Smooth muscle cell of the brain vasculature (primary cell): ENCODE measurements around the gene TNFSF4.
A peak's percentile ranks its signal among the peaks of the same experiment; 100 is the strongest.

Experiments used
- DNase-seq: peaks from one replicate; pipeline ENCODE4 v3.0.0-alpha.2; 2012; ENCODE audit warnings: low read depth, low spot score

TNFSF4 gene

DNA sequence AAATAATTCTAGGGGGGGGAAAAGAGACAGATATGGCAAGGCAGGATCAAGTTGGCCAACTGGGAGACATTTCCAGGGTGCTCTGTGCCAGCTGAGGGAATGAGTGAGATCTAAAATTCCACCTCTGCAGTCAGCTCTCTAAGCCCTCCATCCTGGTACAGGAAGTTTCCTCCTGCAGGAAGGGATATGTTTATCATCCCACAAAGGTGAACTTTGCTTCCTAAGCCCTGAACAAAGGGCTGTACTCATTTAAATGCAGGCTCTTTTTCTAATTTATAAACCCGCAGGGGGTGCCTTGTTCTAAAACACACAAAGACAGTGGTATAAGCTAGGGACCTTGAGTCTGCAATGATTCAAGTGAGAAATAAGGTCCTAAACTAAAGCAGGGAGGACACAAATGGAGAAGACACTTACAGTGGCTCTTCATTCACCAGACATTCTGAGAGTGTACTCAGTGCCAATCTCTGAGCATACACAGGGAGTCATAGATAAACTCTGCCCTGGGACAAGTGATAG lies 3.6 kb upstream of the TNFSF4 start:
- no peak for DNase-seq

DNA sequence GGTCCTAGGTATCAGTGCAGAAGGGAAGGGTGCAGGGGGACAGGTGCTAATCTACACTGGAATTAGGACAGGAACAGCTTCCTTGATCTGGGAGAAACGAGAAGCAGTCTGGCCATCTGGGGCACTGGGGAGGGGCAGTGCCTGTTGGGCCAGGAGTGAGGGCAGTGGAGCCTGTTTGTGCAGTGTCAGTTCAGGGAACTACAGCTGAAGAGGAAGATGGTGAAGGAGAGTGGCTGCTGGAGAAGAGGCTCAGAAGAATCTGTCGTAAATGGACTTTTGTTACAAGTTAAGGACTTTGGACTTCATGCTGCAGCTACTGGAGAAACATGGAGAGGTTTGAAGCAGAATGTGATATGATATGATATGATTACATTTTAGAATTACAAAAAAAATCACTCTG lies 3.2 kb upstream of the TNFSF4 start:
- no peak for DNase-seq

DNA sequence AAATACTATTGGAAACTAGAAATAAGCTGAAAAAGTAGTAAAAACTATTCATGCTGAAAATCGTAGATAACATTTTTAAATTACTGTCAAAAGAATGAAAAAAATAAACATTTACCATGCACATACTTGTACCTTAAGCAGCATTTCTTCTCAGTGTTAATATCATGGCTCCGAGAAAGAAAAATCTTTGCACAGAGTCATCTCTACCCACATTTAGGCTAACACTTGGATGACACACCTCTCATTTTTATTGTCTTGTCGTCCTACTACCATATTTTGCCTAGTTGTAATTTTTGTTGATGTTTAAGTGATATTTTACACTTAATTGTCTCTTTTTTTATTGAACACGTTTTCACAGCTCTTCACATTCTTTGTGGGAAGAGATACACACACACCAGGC lies 1.7 kb upstream of the TNFSF4 start:
- no peak for DNase-seq

DNA sequence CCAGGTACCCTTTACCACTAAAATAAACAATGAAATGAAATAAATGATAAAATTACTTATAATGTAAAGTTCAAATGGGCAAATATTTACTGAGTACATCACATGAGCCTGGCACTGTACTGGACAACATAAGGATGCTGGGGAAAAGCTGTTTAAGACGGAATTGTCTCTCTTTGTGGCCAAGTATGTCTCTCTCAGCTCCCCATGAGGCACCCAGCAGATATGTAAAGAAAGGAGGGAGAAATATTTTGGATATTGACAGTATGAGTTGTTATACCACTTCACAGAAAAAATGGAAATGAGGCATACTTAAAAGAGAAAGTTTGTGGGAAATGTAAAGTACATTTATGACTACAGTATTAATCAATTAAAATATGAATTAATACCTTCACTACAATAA lies 1.0 kb upstream of the TNFSF4 start:
- DNase-seq = no peak

DNA sequence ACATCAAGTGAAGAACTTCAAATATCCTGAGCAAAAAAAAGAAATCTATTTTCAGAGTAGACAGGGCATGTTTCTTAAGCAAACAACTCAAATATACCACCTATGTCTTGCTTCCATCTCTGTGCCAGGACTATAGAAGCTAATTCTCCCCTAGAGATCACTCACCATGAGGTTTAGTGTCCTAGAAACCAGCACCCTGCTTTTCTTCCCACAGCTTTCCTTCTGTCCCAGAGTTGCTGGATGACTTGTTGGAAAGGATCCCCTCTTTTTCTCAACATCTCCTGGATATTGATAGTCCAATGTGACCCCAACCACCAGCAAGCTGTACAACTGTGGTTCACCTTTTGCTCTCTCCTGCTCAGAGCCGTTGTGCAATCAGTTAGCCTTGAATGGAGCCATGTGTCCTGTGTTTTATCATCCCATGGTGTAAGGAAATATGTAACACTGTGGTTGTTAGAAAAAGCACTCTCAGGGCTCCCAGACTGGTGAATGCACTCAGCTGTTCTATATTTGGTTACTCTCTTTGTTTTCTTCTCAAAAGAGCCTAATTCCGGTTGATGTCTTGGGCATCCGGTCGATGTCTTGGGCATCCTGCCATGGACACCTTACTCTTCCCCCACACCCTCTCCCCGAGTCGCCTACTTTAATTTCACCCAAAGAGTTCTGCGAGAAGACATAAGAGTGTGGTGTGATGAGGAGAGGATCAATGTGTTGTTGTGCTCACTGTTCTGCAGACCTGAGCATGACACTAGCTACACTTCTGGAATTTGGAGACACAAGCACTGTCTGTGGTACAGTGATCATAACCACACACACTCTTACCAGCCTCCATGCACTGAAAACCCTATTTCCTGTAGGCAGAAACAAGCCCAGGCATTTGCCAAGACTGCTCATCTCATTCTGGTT lies 1.7 kb downstream of the TNFSF4 start:
- DNase-seq = no peak

DNA sequence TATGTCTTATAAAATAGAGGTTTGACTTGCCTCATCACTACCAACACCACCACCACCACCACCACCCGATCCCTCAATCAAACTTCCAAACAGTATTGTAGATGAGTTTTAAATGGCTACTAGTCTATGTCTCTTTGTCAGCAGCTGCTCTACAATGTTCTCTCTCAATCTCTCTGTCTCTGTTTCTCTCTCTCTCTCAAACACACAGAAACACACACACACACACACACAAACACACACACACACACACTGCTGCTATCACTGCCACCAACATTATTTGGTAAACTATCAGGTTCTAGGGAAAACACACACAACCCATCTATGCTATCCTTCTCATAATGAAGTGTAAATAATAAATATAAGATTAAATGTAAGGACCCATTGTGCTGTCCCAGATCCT lies 2.4 kb downstream of the TNFSF4 start:
- no peak for DNase-seq

DNA sequence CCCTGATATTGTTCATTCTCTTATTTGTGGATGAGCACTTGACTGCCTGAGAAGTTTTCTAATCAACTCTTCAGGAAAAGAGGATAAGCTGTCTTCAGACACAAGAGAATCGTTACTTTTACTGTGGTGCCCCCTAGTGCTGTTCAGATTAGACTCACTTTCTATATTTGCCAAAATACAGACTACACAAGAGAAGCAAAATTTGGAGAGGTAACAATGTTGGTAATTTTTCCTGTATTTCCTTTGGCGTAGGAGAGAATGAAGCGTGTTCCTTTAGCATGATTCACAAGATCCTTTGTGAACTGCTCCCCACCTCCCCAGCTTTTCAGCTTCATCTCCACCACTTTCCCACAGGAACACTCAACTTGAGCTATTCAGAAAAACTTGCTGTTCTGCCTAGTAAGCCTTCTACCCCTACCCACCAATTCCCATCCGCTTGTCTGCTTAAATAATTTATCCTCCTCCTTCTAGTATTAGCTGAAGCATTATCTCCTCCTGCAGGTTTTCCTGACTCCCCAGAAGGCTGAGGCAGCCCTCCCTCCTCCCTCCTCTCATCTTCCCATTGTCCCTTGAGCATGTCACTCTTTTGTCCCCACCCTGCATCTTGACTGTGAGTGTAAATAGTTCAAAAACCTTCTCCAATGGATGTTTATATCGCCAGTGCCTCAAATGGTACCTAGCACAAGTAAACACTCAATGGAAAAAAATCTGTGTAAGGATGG lies 4.5 kb downstream of the TNFSF4 start:
- DNase-seq = no peak

DNA sequence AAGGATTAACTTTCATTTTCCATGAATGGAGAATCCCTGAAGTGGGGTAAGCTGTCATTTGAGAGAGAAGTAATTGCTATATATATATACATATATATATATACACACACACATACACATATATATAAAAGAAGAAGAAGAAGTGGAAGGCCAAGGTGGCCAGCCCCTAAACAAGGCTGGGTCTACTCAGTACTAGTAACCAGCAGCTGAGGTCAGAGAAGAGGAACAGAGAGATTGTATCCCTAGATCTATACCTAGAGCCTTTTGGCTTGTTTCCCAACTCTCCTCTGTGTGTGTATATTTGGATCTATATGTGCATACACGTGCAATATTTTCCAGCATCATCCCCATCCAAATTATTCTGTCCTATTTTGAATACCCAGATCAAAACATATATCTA lies 5.2 kb downstream of the TNFSF4 start:
- no peak for DNase-seq

DNA sequence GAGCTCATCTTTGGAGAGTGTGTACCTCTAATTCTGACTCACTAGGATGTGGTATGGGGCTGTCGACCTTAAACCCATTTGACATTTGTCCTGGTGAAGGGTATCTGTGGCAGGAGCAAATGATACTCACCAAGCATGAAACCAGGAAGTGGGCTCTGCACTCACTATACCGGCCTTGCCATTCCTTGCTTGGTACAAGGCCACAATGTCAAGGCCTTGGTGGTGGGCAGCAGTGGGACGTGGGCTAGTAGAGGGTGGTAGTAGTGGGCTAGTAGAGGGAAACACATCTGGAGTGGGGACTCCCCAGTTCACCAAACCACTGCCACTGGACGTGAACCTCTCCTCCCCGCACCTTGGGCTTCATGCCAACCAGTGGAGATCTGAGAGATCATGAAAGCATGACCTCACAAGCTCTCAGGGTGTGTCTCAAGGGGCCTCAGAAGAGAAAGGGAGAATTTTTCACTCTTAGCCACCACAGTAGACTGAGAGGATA lies 11.5 kb downstream of the TNFSF4 start:
- DNase-seq = no peak

DNA sequence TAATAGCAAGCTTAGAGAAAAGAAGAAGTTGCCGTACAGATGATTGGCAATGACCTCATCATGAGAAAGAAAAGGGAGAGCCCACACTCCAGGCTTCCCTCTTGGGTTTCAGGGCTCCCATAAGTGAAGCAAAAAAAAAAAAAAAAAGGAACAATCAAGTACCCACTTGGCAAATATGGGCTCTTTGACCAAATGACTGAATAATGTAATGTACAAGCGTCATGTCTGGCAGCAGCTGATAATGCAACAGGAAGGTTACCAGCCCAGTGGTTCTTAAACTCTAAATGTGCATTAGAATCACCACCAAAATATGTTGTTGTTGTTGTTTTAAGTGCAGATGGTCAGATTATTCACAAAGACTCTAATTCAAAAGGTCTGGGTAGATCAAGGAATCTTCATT lies 13.5 kb downstream of the TNFSF4 start:
- peak; percentile 50 for DNase-seq

DNA sequence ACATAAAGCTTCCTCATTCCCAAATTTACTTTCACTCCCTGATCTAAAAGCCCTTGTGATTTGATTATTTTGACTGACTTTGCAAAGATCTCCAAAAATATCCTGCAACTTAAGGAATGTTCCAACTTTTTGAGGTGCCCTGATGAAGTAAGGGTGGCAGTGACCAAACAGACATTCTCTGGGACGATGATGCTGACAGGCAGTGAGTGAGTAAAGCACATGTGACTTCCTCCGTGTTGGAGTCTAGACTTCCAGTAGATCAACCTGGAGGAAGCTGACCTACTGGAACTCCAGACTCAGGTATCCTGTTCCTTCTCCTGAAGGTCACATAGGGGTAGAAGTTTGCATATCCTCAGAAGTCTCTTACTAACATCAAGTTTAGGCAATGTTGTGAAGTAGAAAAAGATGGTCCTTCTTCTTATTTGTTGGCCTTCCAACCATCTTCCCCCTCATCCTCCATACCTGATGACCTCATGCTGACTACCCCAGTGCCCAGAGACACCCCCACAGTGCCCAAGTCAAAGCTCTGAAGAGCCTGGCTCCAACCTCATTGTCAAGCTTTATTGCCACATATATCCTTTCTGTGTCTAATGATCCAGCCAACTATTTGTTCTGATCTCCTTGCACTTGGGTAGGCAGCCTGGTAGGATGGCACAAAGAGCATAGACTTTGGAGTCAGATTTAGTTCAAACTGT lies 16.0 kb downstream of the TNFSF4 start:
- DNase-seq = no peak

DNA sequence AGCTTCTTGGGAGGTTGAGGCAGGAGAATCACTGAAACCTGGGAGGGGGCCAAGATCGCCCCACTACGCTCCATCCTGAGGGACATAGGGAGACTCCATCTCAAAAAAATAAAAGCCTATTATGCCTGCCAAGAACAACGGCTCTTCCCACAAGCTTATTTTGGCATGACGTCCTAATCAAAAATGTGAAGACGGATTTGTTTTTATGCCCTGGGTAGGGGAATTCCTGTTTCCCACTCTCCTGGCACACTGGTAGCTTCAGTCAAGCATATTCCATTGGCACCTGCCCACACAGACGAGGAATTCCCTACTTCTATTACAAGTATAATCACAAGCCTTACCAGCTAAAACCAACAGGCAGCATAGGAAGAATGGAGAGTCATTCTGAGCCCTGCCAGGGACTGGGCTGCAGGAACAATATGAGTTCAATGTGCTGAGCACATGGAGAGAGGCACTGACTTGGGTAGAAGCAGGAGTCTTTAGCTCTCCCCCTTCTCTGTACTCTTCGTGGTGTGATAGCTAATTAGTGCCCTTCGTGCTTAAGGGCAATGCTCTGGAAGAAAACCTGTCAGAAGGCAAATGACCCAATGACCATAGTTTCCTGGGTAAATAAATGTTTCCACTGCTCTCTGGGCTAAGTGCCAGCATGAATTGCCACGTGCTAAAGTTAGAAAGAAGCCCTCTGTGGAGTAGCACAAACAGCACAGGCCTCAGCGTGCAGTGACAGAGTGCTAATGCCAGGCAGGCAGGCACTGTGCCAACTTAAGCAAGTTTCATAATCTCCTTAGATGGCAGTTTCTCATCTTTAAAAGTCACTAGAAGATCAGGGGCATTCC lies 16.8 kb downstream of the TNFSF4 start:
- DNase-seq = peak; percentile 67

DNA sequence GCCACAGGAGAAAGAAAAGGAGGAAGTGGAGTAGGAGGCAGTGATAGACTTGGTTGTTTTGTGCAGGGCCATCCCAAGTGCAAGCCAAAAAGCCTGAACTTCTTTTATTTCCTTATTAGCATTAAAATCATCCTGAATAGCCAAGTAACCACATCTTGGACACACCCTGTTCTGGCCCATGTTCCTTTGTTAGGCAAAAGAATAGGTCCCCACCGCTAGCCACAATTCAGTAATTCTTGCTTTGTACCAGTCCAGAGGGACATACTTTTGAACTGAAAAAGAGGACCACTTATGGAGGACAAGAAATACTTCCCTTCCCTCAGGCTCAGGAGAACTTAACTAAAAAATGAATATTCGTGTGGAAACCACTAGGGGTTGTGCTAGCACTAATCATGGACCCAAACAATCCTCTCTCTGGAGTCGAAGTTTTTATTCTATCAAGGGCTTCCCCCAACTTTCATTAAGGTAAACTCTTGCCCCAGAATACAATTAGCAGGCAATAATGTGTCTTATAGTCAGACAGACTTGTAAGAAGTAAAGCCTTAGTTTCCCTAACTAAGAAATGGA lies 19.4 kb downstream of the TNFSF4 start:
- no peak for DNase-seq

DNA sequence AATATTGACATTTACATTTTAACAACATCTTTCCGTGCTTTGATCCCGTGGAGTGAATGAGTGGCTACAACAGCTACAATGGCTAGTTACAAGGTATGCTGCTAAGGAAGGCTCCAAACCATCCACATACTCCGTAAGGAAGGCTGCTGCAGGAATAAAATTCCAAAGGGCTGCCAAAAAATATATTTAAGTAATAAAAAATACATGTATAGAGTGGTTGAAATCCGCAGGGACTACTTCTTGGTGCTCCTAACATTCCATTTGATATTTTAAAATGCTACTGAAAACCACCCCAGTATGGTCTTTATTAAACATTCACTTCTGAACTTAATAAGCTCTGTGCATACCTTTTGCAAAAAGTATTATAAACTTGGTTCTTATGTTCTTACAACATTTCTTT lies 25.3 kb downstream of the TNFSF4 start:
- no peak for DNase-seq

DNA sequence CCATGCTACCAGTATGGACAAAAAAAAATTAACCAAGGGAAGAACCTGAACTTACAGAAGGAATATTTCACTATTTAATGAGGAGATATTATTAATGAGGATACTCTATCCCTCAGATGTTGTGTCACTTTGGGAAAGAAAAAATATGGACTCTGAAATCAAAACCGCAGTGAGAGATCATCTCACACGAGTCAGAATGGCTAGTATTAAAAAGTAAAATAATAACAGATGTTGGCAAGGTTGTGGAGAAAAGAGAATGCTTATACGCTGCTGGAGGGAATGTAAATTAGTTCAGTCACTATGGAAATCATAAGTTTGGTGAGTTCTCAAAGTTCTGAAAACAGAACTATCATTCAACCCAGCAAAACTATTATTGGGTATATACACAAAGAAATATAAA lies 30.9 kb downstream of the TNFSF4 start:
- no peak for DNase-seq

DNA sequence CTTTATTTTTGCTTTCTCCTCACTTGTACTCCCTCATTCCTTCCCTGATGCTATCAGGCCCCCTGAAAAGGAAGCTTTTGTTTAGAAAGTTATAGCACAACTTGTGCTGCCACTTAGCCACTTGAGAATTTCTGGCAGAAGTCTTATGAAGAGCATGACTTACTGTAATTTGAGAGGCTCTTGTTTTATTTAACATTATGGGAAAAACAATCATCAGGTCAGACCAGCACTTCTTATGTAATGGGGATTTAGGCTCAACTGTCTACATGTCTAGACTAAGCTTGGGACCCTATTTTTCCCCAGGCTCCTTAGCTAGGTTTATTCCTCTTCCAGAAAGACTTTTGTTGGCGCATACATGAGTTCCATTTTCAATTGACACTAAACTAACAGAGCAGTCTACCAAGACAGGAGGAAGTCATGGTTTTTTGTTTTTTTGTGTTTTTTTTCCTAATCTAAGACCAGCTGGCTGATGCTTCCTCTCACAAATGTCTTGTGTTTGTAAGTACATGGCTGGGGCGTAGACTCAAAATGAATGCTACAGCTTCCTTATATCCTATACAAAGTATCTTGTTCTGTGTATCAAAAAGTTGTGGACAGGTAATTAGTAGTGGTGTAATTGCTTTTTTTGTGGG lies 31.5 kb downstream of the TNFSF4 start:
- DNase-seq = no peak

DNA sequence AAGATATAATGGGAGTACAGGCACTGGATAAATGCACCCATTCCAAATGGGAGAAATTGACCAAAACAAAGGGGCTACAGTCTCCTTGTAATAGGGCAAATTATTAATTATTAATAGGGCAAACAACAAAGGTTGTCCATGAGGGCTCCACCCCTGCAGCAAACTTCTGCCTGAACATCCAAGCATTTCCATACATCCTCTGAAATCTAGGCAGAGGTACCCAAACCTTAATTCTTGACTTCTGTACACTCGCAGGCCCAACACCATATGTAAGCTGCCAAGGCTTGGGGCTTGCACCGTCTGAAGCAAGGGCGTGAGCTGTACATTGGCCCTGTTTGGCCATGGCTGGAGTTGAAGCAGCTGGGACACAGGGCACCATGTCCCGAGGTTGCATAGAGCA lies 33.7 kb downstream of the TNFSF4 start:
- no peak for DNase-seq

DNA sequence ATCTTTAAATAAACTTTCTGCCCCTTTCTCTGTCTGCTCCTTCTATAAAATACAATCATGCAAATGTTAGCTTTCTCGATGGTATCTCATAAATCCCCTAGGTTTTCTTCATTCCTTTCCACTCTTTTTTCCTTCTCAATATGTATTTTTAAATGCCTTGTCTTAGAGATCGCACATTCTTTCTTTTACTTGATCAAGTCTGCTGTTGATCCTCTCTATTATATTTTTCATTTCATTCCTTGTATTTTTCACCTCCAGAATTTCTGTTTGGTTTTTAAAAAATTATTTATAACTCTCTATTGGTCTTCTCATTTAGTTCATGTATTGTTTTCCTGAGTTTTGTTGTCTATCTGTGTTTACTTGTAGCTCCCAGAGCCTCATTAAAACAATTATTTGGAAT lies 36.0 kb downstream of the TNFSF4 start:
- DNase-seq = no peak

DNA sequence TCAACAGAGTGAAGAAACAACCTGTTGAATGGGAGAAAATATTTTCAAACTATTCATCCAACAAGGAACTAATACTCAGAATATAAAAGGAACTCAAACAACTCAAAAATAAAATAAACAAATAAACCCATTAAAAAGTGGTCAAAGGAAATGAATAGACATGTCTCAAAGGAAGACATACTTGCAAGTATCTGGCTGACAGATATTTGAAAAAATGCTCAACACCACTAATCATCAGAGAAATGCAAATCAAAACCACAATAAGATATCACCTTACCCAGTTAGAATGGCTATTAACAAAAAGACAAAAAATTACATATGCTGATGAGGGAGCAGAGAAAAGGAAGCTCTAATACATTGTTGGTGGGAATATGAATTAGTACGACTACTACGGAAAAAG lies 38.2 kb downstream of the TNFSF4 start:
- DNase-seq = no peak

DNA sequence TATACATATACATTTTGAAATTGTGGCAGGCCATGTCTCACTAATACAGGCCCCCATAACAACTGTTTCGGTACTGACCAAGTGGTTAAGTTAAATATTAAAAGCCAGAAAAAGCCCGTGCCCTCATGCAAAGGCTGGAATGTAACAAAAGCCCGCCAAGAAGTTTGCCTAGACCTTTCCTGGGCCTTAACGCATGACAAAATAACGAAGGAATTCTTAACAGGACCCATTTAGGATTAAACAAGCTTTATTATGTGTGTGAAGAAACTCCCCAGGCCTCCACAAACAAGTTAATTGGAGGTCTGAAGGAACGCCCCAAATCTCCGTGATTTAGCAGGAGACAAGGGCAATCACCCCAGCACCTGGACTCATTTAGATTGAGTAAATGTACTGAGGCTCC lies 42.4 kb downstream of the TNFSF4 start:
- DNase-seq = no peak
